Measurements from ENCODE around the gene ARHGAP35.

Gene ARHGAP35

DNA sequence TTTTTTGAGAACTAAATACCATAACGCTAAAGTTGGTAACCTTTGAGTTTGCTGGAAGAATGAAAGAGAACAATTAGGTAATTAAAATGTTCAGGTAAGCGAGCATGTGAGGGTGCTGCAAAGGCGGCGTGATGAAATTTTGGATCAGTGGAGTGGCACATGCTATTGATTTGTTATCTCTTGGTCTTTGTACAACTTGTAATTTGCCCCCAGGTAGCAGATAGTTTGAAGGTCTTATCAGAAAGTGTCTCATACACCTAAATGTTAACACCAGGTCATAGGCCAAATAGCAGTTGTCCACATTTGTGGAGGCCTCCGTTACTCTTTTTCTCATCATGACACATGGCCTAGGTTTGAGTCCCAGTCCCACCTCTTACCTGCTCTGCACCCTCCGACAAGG, 14.9 kb downstream of the ARHGAP35 start:
- H3K18ac ChIP-seq (ENCODE audit: low read length) = no peak overlapping the region
- H3K9me3 ChIP-seq (ENCODE audit: insufficient read depth, low read depth, low read length) = no peaks in the 10 kb centered on the region
- no peak overlapping the region for H2BK5ac ChIP-seq (ENCODE audit: low read depth, low read length, poor library complexity)
- H3K4ac ChIP-seq (ENCODE audit: low read depth, low read length) = no peak overlapping the region
- H4K12ac ChIP-seq (ENCODE audit: low read depth, low read length) = no peak overlapping the region
- H2BK120ac ChIP-seq (ENCODE audit: insufficient read depth, low read length, poor library complexity) = no peak overlapping the region
- peak; percentile 36 to 69 for DNase-seq
- H3K27me3 ChIP-seq (ENCODE audit: insufficient read depth, low read length) = no peaks in the 10 kb centered on the region
- H3K27ac ChIP-seq (ENCODE audit: low read depth, low read length) = no peak overlapping the region
- H3K14ac ChIP-seq (ENCODE audit: low read length) = no peak overlapping the region
- H3K4me3 ChIP-seq (ENCODE audit: low read depth, low read length) = no peak overlapping the region
- H4K8ac ChIP-seq (ENCODE audit: low read depth, low read length) = no peak overlapping the region
- H3K4me2 ChIP-seq (ENCODE audit: low read length) = no peak overlapping the region
- no peak overlapping the region for H2AK5ac ChIP-seq (ENCODE audit: low read length)
- H3K4me1 ChIP-seq (ENCODE audit: control insufficient read depth in 1 of 2, insufficient read depth in 2 of 2, low read length in 2 of 2) = peaks cover 5 to 12% of the 10 kb centered on the region in 2 experiments
- no peak overlapping the region for H2BK12ac ChIP-seq (ENCODE audit: low read length)
- H2AFZ ChIP-seq (ENCODE audit: insufficient read depth, low read length, poor library complexity) = no peak overlapping the region
- WGBS (ENCODE audit: extremely low coverage, insufficient coverage, insufficient read length) = no CpG with 5 or more reads among the region's 6 CpGs
- H3K23ac ChIP-seq (ENCODE audit: low read length) = no peak overlapping the region
- H3K9ac ChIP-seq (ENCODE audit: low read length) = no peak overlapping the region
- H3K36me3 ChIP-seq (ENCODE audit: control insufficient read depth in 1 of 2, insufficient read depth in 2 of 2, low read length in 2 of 2) = peaks cover 0 to 5% of the 10 kb centered on the region in 2 experiments
- no peak overlapping the region for H4K91ac ChIP-seq (ENCODE audit: low read depth, low read length)
- H3K79me2 ChIP-seq (ENCODE audit: control insufficient read depth, insufficient read depth, low read length, poor library complexity) = peaks cover 8% of the 10 kb centered on the region
- peaks cover 9% of the 10 kb centered on the region for H3K79me1 ChIP-seq (ENCODE audit: low read length)

DNA sequence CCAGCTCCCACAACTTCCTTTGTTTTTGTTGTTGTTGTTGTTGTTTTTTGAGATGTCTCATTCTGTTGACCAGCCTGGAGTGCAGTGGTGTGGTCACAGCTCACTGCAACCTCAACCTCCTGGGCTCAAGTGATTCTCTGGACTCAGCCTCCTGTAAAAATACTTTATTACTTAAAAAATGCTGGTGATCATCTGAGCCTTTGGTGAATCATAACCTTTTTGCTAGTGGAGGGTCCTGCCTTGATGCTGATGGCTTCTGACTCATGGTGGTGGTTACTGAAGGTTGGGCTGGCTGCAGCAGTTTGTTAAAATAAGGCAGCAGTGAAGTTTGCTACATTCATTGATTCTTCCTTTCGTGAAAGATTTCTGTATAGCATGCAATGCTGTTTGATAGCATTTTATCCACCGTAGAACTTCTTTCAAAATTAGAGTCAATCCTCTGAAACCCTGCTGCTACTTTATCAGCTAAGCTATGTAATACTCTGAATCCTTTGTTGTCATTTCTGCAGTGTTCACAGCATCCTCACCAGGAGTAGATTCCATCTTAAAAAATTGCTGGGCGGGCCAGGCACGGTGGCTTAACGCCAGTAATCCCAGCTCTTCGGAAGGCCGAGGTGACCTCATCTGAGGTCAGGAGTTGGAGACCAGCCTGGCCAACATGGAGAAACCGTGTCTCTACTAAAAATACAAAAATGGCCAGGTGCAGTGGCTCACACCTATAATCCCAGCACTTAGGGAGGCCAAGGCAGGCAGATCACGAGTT, 18.0 kb downstream of the ARHGAP35 start:
- Histone ChIP-seq H3K9ac (ENCODE audit: low read length) (no peak overlapping the region), H4K12ac (ENCODE audit: low read depth, low read length) (no peak overlapping the region), H3K4me2 (ENCODE audit: low read length) (no peak overlapping the region), H4K8ac (ENCODE audit: low read depth, low read length) (no peak overlapping the region), H3K79me2 (ENCODE audit: control insufficient read depth, insufficient read depth, low read length, poor library complexity) (peaks cover 2% of the 10 kb centered on the region), H3K18ac (ENCODE audit: low read length) (no peak overlapping the region), H4K91ac (ENCODE audit: low read depth, low read length) (no peak overlapping the region), H3K4ac (ENCODE audit: low read depth, low read length) (no peak overlapping the region), H2BK5ac (ENCODE audit: low read depth, low read length, poor library complexity) (no peak overlapping the region), H3K4me1 (ENCODE audit: control insufficient read depth in 1 of 2, insufficient read depth in 2 of 2, low read length in 2 of 2) (peaks cover 3 to 5% of the 10 kb centered on the region in 2 experiments), H3K79me1 (ENCODE audit: low read length) (peaks cover 5% of the 10 kb centered on the region), H3K27ac (ENCODE audit: low read depth, low read length) (no peak overlapping the region), H3K23ac (ENCODE audit: low read length) (no peak overlapping the region), H3K4me3 (ENCODE audit: low read depth, low read length) (no peak overlapping the region), H3K27me3 (ENCODE audit: insufficient read depth, low read length) (no peaks in the 10 kb centered on the region), H2AK5ac (ENCODE audit: low read length) (no peak overlapping the region), H3K14ac (ENCODE audit: low read length) (no peak overlapping the region), H2BK12ac (ENCODE audit: low read length) (no peak overlapping the region), H3K36me3 (ENCODE audit: control insufficient read depth in 1 of 2, insufficient read depth in 2 of 2, low read length in 2 of 2) (peaks cover 0 to 2% of the 10 kb centered on the region in 2 experiments), H3K9me3 (ENCODE audit: insufficient read depth, low read depth, low read length) (no peaks in the 10 kb centered on the region), H2AFZ (ENCODE audit: insufficient read depth, low read length, poor library complexity) (no peak overlapping the region), H2BK120ac (ENCODE audit: insufficient read depth, low read length, poor library complexity) (no peak overlapping the region)
- no CpG with 5 or more reads among the region's 9 CpGs for WGBS (ENCODE audit: extremely low coverage, insufficient coverage, insufficient read length)
- no peak for DNase-seq

DNA sequence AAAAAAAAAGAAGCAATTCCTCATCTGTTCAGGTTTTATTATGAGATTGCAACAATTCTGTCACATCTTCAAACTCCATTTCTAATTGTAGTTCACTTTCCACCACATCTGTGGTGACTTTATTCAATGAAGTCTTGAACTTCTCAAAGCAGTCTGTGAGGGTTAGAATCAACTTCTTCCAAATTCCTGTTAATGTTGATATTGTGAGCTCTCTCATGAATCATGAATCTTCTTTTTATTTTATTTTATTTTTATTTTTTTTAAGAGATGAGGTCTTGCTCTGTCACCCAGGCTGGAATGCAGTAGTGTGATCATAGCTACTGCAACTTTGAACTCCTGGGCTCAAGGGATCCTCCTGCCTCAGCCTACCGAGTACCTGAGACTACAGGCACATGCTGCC, 19.6 kb downstream of the ARHGAP35 start:
- Histone ChIP-seq H3K9ac (ENCODE audit: low read length) (no peak overlapping the region), H3K79me2 (ENCODE audit: control insufficient read depth, insufficient read depth, low read length, poor library complexity) (peaks cover 2% of the 10 kb centered on the region), H3K4me3 (ENCODE audit: low read depth, low read length) (no peak overlapping the region), H3K9me3 (ENCODE audit: insufficient read depth, low read depth, low read length) (no peaks in the 10 kb centered on the region), H2AFZ (ENCODE audit: insufficient read depth, low read length, poor library complexity) (no peak overlapping the region), H3K18ac (ENCODE audit: low read length) (no peak overlapping the region), H3K27ac (ENCODE audit: low read depth, low read length) (no peak overlapping the region), H3K79me1 (ENCODE audit: low read length) (no peaks in the 10 kb centered on the region), H2BK12ac (ENCODE audit: low read length) (no peak overlapping the region), H4K12ac (ENCODE audit: low read depth, low read length) (no peak overlapping the region), H4K91ac (ENCODE audit: low read depth, low read length) (no peak overlapping the region), H3K14ac (ENCODE audit: low read length) (no peak overlapping the region), H4K8ac (ENCODE audit: low read depth, low read length) (no peak overlapping the region), H2BK5ac (ENCODE audit: low read depth, low read length, poor library complexity) (no peak overlapping the region), H3K27me3 (ENCODE audit: insufficient read depth, low read length) (no peaks in the 10 kb centered on the region), H3K4me2 (ENCODE audit: low read length) (no peak overlapping the region), H3K4ac (ENCODE audit: low read depth, low read length) (no peak overlapping the region), H2AK5ac (ENCODE audit: low read length) (no peak overlapping the region), H2BK120ac (ENCODE audit: insufficient read depth, low read length, poor library complexity) (no peak overlapping the region), H3K23ac (ENCODE audit: low read length) (no peak overlapping the region), H3K4me1 (ENCODE audit: control insufficient read depth in 1 of 2, insufficient read depth in 2 of 2, low read length in 2 of 2) (peaks cover 2% of the 10 kb centered on the region in 2 experiments), H3K36me3 (ENCODE audit: control insufficient read depth in 1 of 2, insufficient read depth in 2 of 2, low read length in 2 of 2) (peaks cover 0 to 2% of the 10 kb centered on the region in 2 experiments)
- no peak for DNase-seq
- WGBS (ENCODE audit: extremely low coverage, insufficient coverage, insufficient read length) = no CpG with 5 or more reads among the region's 1 CpG

DNA sequence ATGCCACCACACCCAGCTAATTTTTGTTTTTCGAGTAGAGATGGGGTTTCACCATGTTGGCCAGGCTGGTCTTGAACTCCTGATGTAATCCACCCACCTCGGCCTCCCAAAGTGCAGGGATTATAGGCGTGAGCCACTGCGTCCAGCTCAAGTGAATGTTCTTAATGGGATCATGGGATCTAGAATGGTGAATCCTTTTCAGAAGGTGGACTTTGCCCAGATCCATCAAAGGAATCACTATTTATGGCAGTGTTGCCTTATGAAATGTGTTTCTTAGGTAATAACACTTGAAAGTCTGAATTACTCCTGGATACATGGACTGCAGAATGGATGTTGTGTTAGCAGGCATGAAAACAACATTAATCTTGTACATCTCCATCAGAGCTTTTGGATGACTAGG, 20.3 kb downstream of the ARHGAP35 start:
- H3K4ac ChIP-seq (ENCODE audit: low read depth, low read length) = no peak overlapping the region
- H4K8ac ChIP-seq (ENCODE audit: low read depth, low read length) = no peak overlapping the region
- H2AFZ ChIP-seq (ENCODE audit: insufficient read depth, low read length, poor library complexity) = no peak overlapping the region
- H3K79me1 ChIP-seq (ENCODE audit: low read length) = no peaks in the 10 kb centered on the region
- H3K27me3 ChIP-seq (ENCODE audit: insufficient read depth, low read length) = no peaks in the 10 kb centered on the region
- H3K36me3 ChIP-seq (ENCODE audit: control insufficient read depth in 1 of 2, insufficient read depth in 2 of 2, low read length in 2 of 2) = peaks cover 0 to 2% of the 10 kb centered on the region in 2 experiments
- H2AK5ac ChIP-seq (ENCODE audit: low read length) = no peak overlapping the region
- H3K9me3 ChIP-seq (ENCODE audit: insufficient read depth, low read depth, low read length) = no peaks in the 10 kb centered on the region
- no peak overlapping the region for H3K9ac ChIP-seq (ENCODE audit: low read length)
- H3K79me2 ChIP-seq (ENCODE audit: control insufficient read depth, insufficient read depth, low read length, poor library complexity) = peaks cover 2% of the 10 kb centered on the region
- no peak overlapping the region for H3K4me3 ChIP-seq (ENCODE audit: low read depth, low read length)
- H2BK120ac ChIP-seq (ENCODE audit: insufficient read depth, low read length, poor library complexity) = no peak overlapping the region
- H3K4me2 ChIP-seq (ENCODE audit: low read length) = no peak overlapping the region
- H4K12ac ChIP-seq (ENCODE audit: low read depth, low read length) = no peak overlapping the region
- H3K14ac ChIP-seq (ENCODE audit: low read length) = no peak overlapping the region
- H3K27ac ChIP-seq (ENCODE audit: low read depth, low read length) = no peak overlapping the region
- WGBS (ENCODE audit: extremely low coverage, insufficient coverage, insufficient read length) = no CpG with 5 or more reads among the region's 4 CpGs
- H3K23ac ChIP-seq (ENCODE audit: low read length) = no peak overlapping the region
- peaks cover 0 to 2% of the 10 kb centered on the region in 2 experiments for H3K4me1 ChIP-seq (ENCODE audit: control insufficient read depth in 1 of 2, insufficient read depth in 2 of 2, low read length in 2 of 2)
- no peak overlapping the region for H4K91ac ChIP-seq (ENCODE audit: low read depth, low read length)
- no peak for DNase-seq
- no peak overlapping the region for H2BK12ac ChIP-seq (ENCODE audit: low read length)
- no peak overlapping the region for H2BK5ac ChIP-seq (ENCODE audit: low read depth, low read length, poor library complexity)
- H3K18ac ChIP-seq (ENCODE audit: low read length) = no peak overlapping the region

All from trophoblast cell (in vitro differentiated cells and primary cell).